NCI-H774 (cell line): ENCODE measurements around the gene ARPP21.
"Not testable (repeated sequence)": the region's sequence is repeated elsewhere in the genome, so short reads cannot be mapped to it uniquely, and the experiment has no call there.

Source experiments
- DNase-seq: peaks from one replicate; lab custom pipeline; 2025; lab: John Stamatoyannopoulos, UW

ARPP21 gene

DNA sequence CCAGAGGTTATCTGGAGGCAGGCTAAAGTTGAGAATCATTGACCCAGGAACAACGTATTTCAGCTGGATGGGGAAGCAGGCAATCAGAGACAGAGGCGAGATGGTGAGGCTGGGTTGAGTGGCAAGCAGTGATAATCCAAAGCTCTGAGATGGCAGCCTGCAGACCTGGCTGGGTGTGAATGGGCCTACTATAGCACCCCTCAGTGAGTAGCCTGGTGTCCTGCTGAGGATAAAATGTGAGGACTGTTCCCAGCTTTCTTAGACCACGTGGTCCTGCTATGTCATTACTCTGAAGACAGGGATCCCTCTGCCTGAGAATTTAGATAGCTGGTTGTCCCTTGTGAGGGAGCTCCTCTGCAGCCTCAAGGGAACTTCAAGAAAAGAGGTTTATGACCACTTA is 141.5 kb downstream of the ARPP21 start:
- DNase-seq: no peak

GRCh38 chr3:35781558-35781957 is 142.2 kb downstream of the ARPP21 start:
- no peak for DNase-seq

- no peak for DNase-seq
Measured at GRCh38 chr3:35782355-35782754, 143.0 kb downstream of the ARPP21 start.

GRCh38 chr3:35784169-35784568 is 144.8 kb downstream of the ARPP21 start:
- DNase-seq: no peak

- DNase-seq: no peak
Measured at GRCh38 chr3:35785234-35785888, 146.0 kb downstream of the ARPP21 start.

DNA sequence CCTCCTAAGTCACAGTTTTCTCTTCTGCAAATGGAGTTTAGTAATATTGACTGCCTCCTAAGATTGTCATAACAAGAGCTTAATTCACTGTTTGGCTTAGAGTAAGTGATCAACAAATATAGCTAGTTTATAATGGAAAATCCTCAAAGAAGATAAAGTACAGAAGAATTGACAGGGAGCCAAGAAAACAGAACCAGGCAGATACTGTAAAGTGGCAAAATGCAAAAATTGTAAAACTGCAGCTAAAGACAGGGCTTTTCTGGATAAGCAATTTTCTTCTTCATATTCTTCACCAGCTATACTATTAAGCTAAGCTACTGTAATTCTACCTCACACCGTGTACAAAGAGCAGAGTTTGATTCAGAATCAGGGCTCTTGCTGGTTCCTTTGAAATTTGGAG is 148.6 kb downstream of the ARPP21 start:
- DNase-seq: no peak

DNA sequence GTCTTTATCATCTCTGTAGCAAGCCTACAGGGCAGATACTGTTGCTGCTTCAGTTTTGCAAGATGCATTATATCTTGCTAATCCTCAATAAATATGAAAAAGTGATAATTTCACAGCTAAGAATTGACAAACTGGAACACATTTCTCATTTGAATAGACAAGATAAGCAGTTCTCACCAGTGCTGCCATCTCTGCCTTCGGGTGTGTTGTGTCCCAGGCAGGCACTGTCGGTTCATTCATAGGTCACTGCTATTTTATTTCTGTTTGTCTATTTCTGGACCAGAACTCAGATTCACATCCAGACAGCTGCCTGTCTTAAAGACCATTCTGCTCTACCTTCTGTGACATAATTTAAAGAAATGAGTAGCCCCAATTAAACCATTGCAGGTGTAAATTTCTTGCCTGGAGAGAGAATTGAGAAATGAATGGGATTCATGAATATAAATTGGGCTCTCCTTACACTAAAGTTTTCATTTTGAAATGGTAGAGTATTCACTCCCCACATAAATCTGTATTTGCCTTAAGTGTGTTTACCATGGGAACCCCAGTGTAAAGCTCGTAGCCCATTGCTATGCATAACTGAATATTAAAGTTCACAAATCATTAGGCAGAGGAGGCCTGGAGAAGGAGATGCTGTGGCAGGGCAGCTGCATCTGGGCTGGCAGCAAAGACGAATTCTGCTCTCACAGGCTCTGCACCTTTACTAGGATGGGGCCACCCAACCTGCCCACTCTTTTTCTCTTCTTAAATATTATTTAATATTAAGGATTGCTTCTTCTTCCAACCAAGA is 149.9 kb downstream of the ARPP21 start:
- DNase-seq: no peak

DNA sequence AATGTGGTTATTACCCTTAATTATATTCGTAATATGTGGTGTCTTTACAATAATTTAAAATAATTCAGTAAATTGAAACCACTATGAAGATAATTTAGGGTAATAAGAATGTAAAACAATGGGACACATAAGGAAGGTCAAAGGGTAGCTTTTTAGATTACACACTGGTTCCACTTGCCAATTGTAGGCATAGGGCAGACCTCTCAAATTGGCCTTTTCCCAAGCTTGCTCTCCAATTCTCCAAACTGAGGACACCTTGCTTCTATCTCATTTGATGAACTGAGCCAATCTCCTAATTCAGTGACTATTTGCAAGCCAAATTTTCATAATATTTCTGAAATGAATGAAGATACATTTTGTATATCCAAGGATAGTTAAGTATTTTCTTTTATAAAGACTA is 151.4 kb downstream of the ARPP21 start:
- DNase-seq: no peak

- DNase-seq: no peak
Measured at GRCh38 chr3:35793667-35794066, 154.3 kb downstream of the ARPP21 start.

DNA sequence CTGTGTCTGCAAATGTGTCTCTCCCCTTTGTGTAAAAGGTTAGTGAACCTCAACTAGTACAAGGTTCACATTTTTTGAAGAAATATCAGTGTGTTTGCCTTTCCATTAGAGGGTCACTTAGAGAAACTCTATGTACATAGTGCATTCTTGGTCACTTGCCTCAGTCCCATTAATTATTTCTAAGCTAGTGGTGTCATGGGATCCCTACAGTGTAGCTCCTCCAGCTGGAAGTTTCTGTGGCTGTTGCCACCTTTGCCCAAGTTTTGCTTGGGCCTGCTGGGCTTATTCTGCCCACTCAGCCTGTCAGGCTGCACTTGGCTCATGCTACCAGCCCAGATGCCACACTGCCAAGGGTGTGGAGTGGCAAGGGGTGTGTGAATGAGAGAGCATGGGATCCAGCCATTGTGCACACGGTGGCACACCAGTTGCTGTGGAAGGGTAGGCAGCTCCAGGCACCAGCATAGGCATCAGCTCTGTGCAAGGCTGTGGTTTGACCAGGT is 161.7 kb downstream of the ARPP21 start:
- DNase-seq: no peak

GRCh38 chr3:35814531-35814930 is 175.2 kb downstream of the ARPP21 start:
- DNase-seq: no peak

- DNase-seq: not testable (repeated sequence)
Measured at GRCh38 chr3:35815796-35816195, 176.5 kb downstream of the ARPP21 start.

- no peak for DNase-seq
Measured at GRCh38 chr3:35817216-35817615, 177.9 kb downstream of the ARPP21 start.

DNA sequence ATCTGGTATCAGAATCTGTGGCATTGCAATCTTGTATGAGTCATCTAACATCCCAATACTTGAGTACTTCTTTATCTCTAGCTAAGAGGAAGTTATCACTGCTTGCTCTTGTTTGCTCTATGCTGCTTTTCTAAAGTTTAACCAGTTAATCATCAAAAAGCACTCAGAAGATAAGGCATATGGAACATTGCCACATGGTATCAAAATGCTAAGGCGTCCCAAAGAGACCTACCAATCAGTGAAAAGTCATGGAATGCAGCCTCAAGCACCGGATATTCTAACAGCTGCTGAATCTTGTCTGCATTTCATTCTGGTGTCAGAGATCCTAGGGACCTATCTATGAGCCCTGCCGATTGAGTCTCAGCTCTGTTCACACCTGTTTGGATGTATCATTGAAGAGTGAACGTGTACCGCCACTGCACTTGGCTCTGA is 192.8 kb downstream of the ARPP21 start:
- no peak for DNase-seq
